ENCODE measurements around the gene MFSD6. TPM values are rescaled to one million over a fixed set of nuclear protein-coding genes. Genes with fewer than 3 reads are reported as not detected.

Gene MFSD6
- total and polyA plus RNA-seq, 9 donors, result 7.7 to 68.1 (median 11.8) TPM

DNA sequence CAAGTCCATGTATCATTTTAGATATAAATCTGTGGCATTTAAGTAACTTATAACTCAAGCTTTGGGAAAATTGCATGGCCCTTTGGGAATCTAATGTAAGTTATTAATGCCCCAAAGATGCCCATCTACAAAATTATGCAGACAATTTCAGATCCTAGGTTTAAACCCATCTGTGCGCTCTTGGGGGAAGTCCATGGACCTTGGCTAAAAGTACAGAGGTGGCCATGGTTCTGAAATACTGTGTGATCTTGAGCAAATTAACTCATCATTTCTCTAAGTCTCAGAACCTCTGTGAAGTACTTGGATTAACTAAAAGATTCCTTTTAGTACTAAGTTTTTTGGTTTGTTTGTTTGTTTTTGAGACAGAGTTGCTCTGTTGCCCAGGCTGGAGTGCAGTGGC is 45.3 kb upstream of the MFSD6 start:
- no peak overlapping the region for H3K4me3 ChIP-seq
- no peak for DNase-seq
- peaks cover 2% of the 10 kb centered on the region for H3K4me1 ChIP-seq (ENCODE audit: insufficient read depth)
- H3K27me3 ChIP-seq, result no peaks in the 10 kb centered on the region
- TF ChIP-seq, protein P1, sequence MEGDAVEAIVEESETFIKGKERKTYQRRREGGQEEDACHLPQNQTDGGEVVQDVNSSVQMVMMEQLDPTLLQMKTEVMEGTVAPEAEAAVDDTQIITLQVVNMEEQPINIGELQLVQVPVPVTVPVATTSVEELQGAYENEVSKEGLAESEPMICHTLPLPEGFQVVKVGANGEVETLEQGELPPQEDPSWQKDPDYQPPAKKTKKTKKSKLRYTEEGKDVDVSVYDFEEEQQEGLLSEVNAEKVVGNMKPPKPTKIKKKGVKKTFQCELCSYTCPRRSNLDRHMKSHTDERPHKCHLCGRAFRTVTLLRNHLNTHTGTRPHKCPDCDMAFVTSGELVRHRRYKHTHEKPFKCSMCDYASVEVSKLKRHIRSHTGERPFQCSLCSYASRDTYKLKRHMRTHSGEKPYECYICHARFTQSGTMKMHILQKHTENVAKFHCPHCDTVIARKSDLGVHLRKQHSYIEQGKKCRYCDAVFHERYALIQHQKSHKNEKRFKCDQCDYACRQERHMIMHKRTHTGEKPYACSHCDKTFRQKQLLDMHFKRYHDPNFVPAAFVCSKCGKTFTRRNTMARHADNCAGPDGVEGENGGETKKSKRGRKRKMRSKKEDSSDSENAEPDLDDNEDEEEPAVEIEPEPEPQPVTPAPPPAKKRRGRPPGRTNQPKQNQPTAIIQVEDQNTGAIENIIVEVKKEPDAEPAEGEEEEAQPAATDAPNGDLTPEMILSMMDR (IDR thresholded peaks at IDR 0.05), result no peak
- TF ChIP-seq POLR2A (IDR thresholded peaks at IDR 0.05) (no peak), EP300 (IDR thresholded peaks at IDR 0.05) (no peak)
- WGBS, 3 donors, result 96 to 100% (median 98%) methylated on average over 1 of the region's 1 CpG
- no peaks in the 10 kb centered on the region for H3K9me3 ChIP-seq
- no peaks in the 10 kb centered on the region for H3K36me3 ChIP-seq
- no peak overlapping the region for H3K27ac ChIP-seq
- intact Hi-C loops (cut with DNase I), result no loop called here

DNA sequence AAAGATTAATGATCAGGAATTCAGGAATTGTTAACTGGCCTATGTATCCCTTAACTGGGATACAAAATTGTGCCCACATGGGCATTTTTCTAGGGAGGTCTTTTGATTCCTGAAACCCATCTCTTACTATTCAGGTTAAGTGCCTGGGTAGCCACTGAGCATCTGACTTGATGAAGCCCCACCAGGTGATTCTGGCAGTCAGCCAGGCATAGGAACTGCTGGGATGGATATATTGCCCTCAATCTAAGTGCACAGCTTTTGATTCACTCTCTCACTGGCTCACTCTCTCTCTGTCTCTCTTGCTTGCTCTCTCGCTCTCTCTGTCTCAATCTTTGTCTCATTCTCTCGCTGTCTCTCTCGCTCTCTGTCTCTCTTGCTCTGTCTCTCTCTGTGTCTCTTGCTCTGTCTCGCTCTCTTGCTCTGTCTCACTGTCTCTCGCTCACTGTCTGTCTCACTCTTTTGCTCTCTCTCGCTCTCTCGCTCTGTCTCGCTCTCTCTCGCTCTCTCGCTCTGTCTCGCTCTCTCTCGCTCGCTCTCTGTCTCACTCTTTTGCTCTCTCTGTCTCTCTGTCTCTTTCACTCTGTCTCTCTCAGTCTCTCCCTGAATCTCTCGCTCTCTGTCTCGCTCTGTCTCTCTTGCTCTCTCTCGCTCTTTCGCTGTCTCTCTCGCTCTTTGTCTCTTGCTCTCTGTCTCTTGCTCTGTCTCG is 42.5 kb upstream of the MFSD6 start:
- no peak overlapping the region for H3K27ac ChIP-seq
- no peaks in the 10 kb centered on the region for H3K27me3 ChIP-seq
- DNase-seq, result no peak
- H3K4me3 ChIP-seq, result no peak overlapping the region
- 93 to 97% (median 94%) methylated on average over 17 to 19 of the region's 19 CpGs for WGBS, 3 donors
- H3K4me1 ChIP-seq (ENCODE audit: insufficient read depth), result no peaks in the 10 kb centered on the region
- intact Hi-C loops (cut with DNase I), result no loop called here
- no peak for TF ChIP-seq POLR2A (IDR thresholded peaks at IDR 0.05)
- no peak for TF ChIP-seq EP300 (IDR thresholded peaks at IDR 0.05)
- TF ChIP-seq, protein P1 (IDR thresholded peaks at IDR 0.05), result no peak
- H3K9me3 ChIP-seq, result no peaks in the 10 kb centered on the region
- no peaks in the 10 kb centered on the region for H3K36me3 ChIP-seq

DNA sequence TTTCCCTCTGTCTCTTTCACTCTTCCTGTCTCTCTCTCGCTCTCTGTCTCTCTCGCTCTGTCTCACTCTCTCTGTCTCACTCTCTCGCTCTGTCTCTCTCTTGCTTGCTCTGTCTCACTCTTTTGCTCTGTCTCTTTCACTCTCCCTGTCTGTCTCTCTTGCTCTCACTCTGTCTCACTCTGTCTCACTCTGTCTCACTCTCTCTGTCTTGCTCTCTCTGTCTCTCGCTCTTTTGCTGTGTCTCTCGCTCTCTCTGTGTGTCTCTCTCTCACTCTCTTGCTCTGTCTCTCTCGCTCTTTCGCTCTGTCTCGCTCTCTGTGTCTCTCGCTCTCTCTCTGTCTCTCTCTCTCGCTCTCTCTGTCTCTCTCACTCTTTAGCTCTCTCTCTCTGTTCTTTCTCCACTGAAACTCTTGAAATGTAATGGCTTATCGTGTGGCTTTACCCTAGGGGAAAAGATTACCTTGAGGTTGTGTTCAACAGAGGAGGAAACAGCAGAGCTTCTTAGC is 41.9 kb upstream of the MFSD6 start:
- Histone ChIP-seq H3K27me3 (no peaks in the 10 kb centered on the region), H3K4me1 (ENCODE audit: insufficient read depth) (no peaks in the 10 kb centered on the region), H3K9me3 (no peaks in the 10 kb centered on the region), H3K27ac (no peak overlapping the region), H3K36me3 (no peaks in the 10 kb centered on the region), H3K4me3 (no peak overlapping the region)
- no peak for DNase-seq
- WGBS, 3 donors, result 88 to 93% (median 93%) methylated on average over 11 of the region's 11 CpGs
- TF ChIP-seq POLR2A (IDR thresholded peaks at IDR 0.05) (no peak), EP300 (IDR thresholded peaks at IDR 0.05) (no peak)
- TF ChIP-seq, protein P1 (IDR thresholded peaks at IDR 0.05), result no peak
- intact Hi-C loops (cut with DNase I), result no loop called here

DNA sequence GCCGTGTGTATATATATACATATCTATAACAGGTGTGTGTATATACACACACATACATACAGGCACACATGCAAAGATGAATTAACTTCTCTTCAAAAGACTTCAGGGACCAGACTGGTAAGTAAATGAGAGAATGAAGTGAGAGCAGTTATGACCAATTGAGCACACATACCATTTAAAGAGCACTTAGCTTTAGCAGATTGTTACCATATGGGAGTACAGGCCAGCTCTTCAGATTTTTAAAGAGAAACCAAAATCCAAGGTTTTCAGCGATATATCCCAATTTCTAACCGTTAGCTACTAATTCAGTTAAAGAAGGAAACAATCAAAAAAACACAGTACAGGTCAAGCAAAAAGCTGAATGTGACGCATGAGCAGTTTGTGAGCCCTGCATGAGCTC is 41.1 kb upstream of the MFSD6 start:
- TF ChIP-seq, protein P1 (IDR thresholded peaks at IDR 0.05), result no peak
- no peak for TF ChIP-seq POLR2A (IDR thresholded peaks at IDR 0.05)
- H3K4me1 ChIP-seq (ENCODE audit: insufficient read depth), result peaks cover under 1% of the 10 kb centered on the region
- no peaks in the 10 kb centered on the region for H3K27me3 ChIP-seq
- DNase-seq, result no peak
- H3K27ac ChIP-seq, result no peak overlapping the region
- no peaks in the 10 kb centered on the region for H3K36me3 ChIP-seq
- intact Hi-C loops (cut with DNase I), result no loop called here
- no peaks in the 10 kb centered on the region for H3K9me3 ChIP-seq
- 90 to 95% (median 94%) methylated on average over 4 of the region's 4 CpGs for WGBS, 3 donors
- no peak overlapping the region for H3K4me3 ChIP-seq

All from ovary (tissue), 9 donors.